22Rv1 (cell line): ENCODE data around the gene ASMT.

Source experiments
- ZFX ChIP-seq: fragments of 450-650 bp; IDR thresholded peaks from 2 replicates; pipeline ENCODE4 v1.6.1; 2017; ENCODE audit warnings: antibody characterized with exemption, borderline replicate concordance
- TF ChIP-seq, protein P1 (sequence below): fragments of 450-650 bp; IDR thresholded peaks from 2 replicates; pipeline ENCODE4 v1.5.1; 2017; ENCODE audit warnings: mild to moderate bottlenecking

DNA sequence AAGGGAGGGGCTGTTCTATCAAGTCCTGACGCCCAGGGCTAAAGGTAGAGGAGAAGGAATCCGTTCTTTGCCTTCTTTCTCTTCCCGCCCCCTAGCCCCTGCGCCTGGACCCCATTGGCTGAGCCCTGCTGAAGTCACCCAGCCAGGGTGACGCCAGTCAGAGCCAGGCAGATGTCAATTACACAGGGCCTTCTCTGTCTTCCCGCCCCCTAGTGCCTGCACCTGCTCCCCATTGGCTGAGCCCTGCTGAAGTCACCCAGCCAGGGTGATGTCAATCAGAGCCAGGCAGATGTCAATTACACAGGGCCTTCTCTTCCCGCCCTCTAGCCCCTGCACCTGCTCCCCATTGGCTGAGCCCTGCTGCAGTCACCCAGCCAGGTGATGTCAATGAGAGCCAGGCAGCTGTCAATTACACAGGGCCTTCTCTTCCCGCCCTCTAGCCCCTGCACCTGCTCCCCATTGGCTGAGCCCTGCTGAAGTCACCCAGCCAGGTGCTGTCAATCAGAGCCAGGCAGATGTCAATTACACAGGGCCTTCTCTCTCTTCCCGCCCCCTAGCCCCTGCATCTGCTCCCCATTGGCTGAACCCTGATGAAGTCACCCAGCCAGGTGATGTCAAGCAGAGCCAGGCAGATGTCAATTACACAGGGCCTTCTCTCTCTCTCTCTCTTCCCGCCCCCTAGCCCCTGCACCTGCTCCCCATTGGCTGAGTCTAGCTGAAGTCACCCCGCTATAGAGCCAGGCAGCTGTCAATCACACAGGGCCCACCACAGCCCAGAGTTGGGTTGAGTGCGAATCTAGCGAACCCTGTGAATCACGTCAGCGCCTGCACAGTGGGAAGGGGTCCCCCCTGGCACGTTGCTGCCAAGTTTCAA, 46.4 kb downstream of the ASMT start:
- TF ChIP-seq, protein P1, sequence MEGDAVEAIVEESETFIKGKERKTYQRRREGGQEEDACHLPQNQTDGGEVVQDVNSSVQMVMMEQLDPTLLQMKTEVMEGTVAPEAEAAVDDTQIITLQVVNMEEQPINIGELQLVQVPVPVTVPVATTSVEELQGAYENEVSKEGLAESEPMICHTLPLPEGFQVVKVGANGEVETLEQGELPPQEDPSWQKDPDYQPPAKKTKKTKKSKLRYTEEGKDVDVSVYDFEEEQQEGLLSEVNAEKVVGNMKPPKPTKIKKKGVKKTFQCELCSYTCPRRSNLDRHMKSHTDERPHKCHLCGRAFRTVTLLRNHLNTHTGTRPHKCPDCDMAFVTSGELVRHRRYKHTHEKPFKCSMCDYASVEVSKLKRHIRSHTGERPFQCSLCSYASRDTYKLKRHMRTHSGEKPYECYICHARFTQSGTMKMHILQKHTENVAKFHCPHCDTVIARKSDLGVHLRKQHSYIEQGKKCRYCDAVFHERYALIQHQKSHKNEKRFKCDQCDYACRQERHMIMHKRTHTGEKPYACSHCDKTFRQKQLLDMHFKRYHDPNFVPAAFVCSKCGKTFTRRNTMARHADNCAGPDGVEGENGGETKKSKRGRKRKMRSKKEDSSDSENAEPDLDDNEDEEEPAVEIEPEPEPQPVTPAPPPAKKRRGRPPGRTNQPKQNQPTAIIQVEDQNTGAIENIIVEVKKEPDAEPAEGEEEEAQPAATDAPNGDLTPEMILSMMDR: no peak
- no peak for TF ChIP-seq ZFX
